Right cardiac atrium (tissue), 5 donors: Measurements from ENCODE around the gene FAR2. TPM values are rescaled to one million over a fixed set of nuclear protein-coding genes. Genes with fewer than 3 reads are reported as not detected.
"Not testable (repeated sequence)": the region's sequence is repeated elsewhere in the genome, so short reads cannot be mapped to it uniquely, and the experiment has no call there.

Experiments used
- ATAC-seq, 2 donors: fragments of 200-7000 bp; cut with Tn5 transposase; one replicate each; pipeline versions ENCODE4 v1.8.0 to v1.9.1; 2020; ENCODE audit warnings: moderate library complexity in 2 of 2, mild to moderate bottlenecking in 1 of 2
- DNase-seq, 3 donors: peaks; one replicate each; pipeline ENCODE4 v3.0.0-alpha.2; 2020
- H3K27ac ChIP-seq: one replicate; pipeline ENCODE4 v1.5.1; 2013; ENCODE audit warnings: mild to moderate bottlenecking, low read length, control low read depth, moderate library complexity
- H3K27me3 ChIP-seq: one replicate; pipeline ENCODE4 v1.6.1; 2013; ENCODE audit not compliant: control insufficient read depth, insufficient read depth
- H3K4me1 ChIP-seq: one replicate; pipeline ENCODE4 v1.6.1; 2013; ENCODE audit warnings: low read length; ENCODE audit not compliant: control insufficient read depth, insufficient read depth
- H3K4me3 ChIP-seq: one replicate; pipeline ENCODE4 v1.5.1; 2013; ENCODE audit warnings: low read length, control low read depth
- H3K9me3 ChIP-seq: one replicate; pipeline ENCODE4 v1.6.1; 2013; ENCODE audit warnings: low read length; ENCODE audit not compliant: control insufficient read depth
- WGBS: extraction: QIAGEN DNeasy Blood & Tissue Kit; methylation state at CpG from one replicate; pipeline ENCODE4 v1.1.7; 2013; 5-methylcytosine and 5-hydroxymethylcytosine counted together
- intact Hi-C, 4 donors: fragments of 100-400 bp; cut with DNase I; formaldehyde crosslinking; loops; one replicate each; pipeline versions ENCODE4 v1.11.0 to v1.14.0; 2022 to 2023
- polyA plus RNA-seq: library from polyadenylated mRNA; stranded (reverse); fragments of 200-250 nt; gene quantifications from one replicate; pipeline ENCODE4 v1.2.3, GENCODE V29; 2013
- total RNA-seq, 4 donors: library from RNA; stranded (reverse); fragmentation: NEBNext Ultra II Directional; extraction: Animal tissue kit (Norgen Biotek cat#: 25700); gene quantifications; one replicate each; pipeline ENCODE4 v1.2.1, GENCODE V29; 2021
- donor health status: healthy with polysubstance abuse.
- donor health status: DM: no; HTN: yes; CAD: no.
- donor health status: DM: no; HTN: no; CAD: no.
- donor health status: DM: no; HTN: yes; CAD: no; lungs with severe emphysema.
- donor health status: DM: yes; HTN: yes; CAD: no.

Gene FAR2
- total and polyA plus RNA-seq, 5 donors = 2.5 to 9.7 (median 4.1) TPM

DNA sequence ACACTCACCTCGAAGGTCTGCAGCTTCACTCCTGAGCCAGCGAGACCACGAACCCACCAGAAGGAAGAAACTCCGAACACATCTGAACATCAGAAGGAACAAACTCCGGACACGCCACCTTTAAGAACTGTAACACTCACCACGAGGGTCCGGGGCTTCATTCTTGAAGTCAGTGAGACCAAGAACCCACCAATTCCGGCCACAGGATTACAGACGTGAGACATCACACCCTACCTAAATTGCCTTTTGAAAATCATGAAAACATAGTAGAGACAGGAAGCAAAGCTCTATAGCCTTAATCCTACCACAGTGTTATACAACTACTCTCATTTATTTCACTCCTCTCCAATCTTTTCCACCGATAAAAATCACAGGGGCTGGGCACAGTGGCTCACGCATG is 108.6 kb downstream of the FAR2 start:
- H3K27ac ChIP-seq, H3K4me3 ChIP-seq, DNase-seq, ATAC-seq, H3K27me3 ChIP-seq, H3K9me3 ChIP-seq, intact Hi-C loops, H3K4me1 ChIP-seq: not testable (repeated sequence)
- WGBS = 93% methylated on average over 6 of the region's 12 CpGs

DNA sequence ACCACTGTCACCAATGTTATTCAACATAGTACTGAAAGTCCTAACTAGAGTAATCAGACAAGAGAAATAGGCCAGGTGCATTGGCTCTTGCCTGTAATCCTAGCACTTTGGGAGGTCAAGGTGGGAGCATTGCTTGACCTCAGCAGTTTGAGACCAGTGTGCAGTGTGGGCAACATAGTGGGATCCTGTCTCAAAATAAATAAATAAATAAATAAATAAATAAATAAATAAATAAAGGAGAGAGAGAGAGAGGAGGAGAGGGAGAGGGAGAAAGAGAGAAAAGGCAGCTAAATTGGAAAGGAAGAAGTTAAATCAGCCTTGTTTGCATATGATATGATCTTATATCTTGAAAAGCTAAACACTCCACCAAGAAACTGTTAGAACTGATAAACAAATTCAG is 115.3 kb downstream of the FAR2 start:
- DNase-seq (no peak), ATAC-seq (no peak)
- no peaks in the 10 kb centered on the region for H3K4me1 ChIP-seq
- intact Hi-C loops = no loop called here
- H3K9me3 ChIP-seq = no peaks in the 10 kb centered on the region
- no peaks in the 10 kb centered on the region for H3K27me3 ChIP-seq
- no peak overlapping the region for H3K27ac ChIP-seq
- H3K4me3 ChIP-seq = no peak overlapping the region

DNA sequence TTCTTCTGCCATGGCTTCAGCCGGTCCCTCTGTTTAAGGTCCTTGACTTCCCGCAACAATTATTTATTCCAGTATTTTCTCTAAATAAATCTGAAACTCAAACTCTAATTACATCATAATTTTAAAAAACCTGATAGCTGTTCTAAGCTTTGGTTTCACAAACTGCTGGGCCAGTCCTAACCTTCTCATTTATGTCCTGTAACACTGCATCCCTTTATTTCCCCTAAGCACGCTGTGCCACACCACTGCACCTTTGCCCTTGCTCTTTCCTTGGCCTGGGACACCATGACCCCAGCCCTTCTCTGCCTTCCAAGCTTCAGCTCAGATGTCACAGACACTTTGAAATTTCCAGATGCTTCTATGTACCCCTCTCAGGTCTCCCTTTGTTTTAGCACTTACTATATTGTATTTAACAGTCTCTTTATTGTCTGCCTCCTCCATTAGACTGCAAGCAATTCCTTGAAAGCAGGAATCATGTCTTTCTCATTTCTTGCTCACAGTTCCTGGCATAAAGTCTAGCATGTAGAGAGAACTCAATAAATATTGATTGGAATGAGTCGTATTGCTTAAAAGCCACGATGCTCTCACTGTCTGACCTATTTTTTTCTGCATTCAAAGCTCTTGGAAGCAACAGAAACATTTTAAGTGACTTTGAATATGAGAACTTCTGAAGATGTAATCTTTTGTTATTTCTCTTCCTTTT is 120.8 kb downstream of the FAR2 start:
- DNase-seq (no peak), ATAC-seq (no peak)
- Histone ChIP-seq H3K9me3 (no peaks in the 10 kb centered on the region), H3K27ac (no peak overlapping the region), H3K4me1 (no peaks in the 10 kb centered on the region), H3K27me3 (no peaks in the 10 kb centered on the region), H3K4me3 (no peak overlapping the region)
- WGBS = 95% methylated on average over 5 of the region's 5 CpGs
- intact Hi-C loops = no loop called here

DNA sequence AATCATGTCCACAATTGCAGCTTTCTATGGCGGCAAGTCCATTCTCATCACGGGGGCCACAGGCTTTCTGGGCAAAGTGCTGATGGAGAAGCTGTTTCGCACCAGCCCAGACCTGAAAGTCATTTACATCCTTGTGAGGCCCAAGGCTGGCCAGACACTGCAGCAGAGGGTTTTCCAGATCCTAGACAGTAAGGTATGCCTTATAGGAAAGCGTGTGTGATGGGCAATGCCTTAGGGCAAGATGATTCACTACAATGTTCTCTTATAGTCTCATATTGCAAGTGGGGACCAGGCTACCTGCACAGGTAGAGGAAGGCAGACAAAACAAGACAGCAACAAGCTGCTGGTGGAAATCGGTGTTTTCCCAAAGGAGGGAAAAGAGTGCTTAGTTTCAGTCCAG is 121.4 kb downstream of the FAR2 start:
- no peak for DNase-seq
- Histone ChIP-seq H3K4me1 (no peaks in the 10 kb centered on the region), H3K27me3 (no peaks in the 10 kb centered on the region), H3K27ac (no peak overlapping the region), H3K4me3 (no peak overlapping the region), H3K9me3 (no peaks in the 10 kb centered on the region)
- WGBS = 97% methylated on average over 5 of the region's 5 CpGs
- intact Hi-C loops = no loop called here
- ATAC-seq = no peak

DNA sequence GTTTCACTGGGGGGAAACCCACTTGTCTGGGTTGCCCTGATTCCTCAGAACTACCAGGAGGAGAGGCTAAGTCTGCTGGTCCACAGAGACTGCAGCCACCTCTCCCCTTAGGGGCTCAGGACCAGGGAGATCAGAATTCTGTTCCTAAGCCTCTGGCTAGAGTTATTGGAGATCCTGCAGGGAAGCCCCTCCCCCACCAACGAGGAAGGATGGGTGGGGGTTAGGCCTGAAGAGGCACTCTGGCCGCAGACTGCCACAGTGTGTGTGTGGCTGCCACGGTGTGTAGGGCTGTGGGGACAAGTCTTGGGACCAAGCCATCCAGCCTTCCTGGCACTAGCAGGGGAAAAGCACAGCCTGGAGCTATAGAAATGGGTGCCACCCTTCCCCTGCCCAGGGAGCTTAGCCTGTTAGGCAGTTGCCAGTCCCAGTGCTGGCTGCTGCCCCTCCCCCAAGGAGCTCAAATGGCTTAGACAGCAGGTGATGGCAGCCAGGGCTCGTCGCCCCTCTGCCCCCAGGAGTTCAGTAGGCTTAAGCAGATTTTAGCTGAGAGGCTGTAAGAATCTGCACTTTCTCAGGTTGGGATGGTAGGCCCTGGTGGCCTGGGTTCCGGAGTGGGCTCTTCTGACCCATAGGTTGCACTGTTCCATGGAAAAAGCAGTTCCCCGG is 124.2 kb downstream of the FAR2 start:
- no peak for DNase-seq
- no peak overlapping the region for H3K4me3 ChIP-seq
- no peaks in the 10 kb centered on the region for H3K9me3 ChIP-seq
- no peaks in the 10 kb centered on the region for H3K4me1 ChIP-seq
- 68% methylated on average over 7 of the region's 7 CpGs for WGBS
- peak in 1 of 2 donors; percentile 16 for ATAC-seq
- H3K27me3 ChIP-seq = no peaks in the 10 kb centered on the region
- intact Hi-C loops = no loop called here
- H3K27ac ChIP-seq = no peak overlapping the region

DNA sequence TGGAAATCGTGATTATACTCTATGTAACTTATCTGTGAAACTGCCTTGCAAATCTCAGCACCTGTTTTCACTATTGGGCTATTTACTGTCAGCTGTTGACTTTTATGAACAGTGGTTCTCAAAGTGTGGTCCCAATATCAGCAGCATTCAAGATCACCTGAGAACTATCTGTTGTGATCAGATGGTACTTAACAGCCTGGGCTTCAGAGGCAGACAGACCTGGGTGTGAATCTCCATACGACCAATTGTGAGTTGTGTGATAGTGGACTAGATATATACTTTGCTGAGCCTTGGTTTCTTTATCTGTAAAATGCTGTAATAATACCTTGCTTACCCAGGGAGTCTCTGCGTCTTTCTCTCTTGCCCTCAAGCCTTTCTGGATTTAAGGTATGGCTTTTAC is 126.8 kb downstream of the FAR2 start:
- H3K9me3 ChIP-seq = no peaks in the 10 kb centered on the region
- no peak overlapping the region for H3K4me3 ChIP-seq
- no peak overlapping the region for H3K27ac ChIP-seq
- no peaks in the 10 kb centered on the region for H3K4me1 ChIP-seq
- H3K27me3 ChIP-seq = no peaks in the 10 kb centered on the region
- intact Hi-C loops = no loop called here
- DNase-seq = no peak
- WGBS = 94% methylated on average over 3 of the region's 3 CpGs
- ATAC-seq = no peak

DNA sequence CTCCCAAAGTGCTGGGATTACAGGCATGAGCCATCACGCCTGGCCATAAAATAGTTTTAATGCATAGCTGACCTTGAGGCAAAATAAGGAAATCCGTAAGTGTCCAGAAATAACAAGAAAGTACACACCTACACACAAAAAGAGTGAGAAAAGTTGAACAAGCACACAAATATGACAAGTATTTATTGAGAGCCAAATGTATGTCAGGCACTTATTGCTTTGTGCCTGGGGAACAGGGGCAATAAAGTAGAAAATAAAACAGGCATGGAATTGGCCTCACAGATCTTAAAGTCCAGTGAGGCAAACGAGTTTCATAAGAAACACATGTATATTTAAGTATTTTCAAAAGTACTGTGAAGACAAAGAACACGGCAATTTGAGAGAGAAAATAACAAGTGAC is 128.2 kb downstream of the FAR2 start:
- 91% methylated on average over 4 of the region's 4 CpGs for WGBS
- DNase-seq (no peak), ATAC-seq (no peak)
- Histone ChIP-seq H3K4me1 (no peaks in the 10 kb centered on the region), H3K27me3 (no peaks in the 10 kb centered on the region), H3K27ac (no peak overlapping the region), H3K9me3 (no peaks in the 10 kb centered on the region), H3K4me3 (no peak overlapping the region)
- intact Hi-C loops = no loop called here

DNA sequence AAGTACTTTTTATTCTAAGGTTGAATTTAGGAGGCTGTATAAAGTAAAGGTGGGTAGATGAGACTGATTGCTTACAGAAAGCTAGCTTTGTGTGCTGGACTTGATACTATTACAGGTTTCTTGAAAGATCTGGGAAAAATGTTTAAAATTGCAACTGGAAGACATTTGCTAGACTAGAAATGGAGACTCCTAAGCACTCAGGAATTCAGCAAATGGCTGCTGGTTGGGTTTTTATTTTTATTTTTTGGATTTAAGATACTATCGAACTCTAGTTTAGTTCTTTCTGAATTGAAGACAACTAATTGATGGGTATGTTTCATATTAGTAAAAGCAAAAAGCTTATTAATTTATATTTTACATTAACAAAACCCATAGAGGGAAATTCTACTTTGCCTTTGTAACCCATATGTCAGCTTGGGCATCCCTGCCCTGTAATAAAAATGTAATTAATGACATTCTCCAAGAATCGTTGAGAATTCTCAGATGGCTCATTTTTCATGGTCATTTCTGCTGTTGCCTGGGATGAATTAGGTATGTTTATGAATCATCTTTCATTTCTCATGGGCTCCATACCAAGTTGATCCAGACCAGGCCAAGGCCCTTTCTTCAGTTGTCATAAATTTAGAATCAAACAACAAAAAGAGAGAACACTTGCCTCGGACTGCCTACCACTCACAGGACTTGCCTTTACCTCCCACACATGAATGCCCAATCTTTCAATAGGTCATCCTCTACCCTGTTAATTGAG is 129.8 kb downstream of the FAR2 start:
- Histone ChIP-seq H3K4me3 (no peak overlapping the region), H3K9me3 (no peaks in the 10 kb centered on the region), H3K27ac (no peak overlapping the region), H3K4me1 (no peaks in the 10 kb centered on the region), H3K27me3 (no peaks in the 10 kb centered on the region)
- 69% methylated on average over 3 of the region's 3 CpGs for WGBS
- ATAC-seq = no peak
- intact Hi-C loops = no loop called here
- DNase-seq = no peak

DNA sequence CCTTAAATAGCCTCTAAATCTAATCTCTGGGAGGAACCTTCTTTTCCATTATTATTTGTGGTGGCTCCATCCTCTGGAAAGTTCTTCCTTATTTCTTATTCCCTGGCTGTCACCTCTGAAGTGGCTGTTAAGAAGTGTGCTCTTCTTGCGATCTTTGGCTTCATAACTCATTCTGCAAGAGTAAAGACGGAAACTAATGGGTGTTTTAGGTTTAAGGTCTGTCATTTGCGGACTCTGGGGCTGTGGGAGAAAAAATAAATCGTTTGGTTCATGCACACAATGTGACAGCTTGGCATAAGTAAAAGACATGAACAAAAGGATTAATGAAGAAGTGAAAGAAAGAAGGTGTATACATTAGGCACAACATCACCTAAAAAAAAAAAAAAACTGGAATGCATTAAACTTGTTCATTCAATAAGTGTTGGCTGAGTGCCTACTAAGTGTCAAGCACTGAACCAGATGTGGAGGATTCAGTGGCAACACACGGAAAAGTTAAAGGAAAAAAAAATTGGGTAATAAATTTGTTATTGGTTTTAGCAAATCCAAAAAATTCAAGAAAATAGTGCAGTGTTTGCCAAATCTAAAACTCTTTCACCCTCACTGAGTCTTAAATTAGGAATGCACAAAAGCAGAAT is 132.4 kb downstream of the FAR2 start:
- intact Hi-C loops = no loop called here
- ATAC-seq = no peak
- Histone ChIP-seq H3K27me3 (no peaks in the 10 kb centered on the region), H3K9me3 (no peaks in the 10 kb centered on the region), H3K4me3 (no peak overlapping the region), H3K4me1 (no peaks in the 10 kb centered on the region), H3K27ac (no peak overlapping the region)
- no peak for DNase-seq
- WGBS = 58% methylated on average over 5 of the region's 5 CpGs

DNA sequence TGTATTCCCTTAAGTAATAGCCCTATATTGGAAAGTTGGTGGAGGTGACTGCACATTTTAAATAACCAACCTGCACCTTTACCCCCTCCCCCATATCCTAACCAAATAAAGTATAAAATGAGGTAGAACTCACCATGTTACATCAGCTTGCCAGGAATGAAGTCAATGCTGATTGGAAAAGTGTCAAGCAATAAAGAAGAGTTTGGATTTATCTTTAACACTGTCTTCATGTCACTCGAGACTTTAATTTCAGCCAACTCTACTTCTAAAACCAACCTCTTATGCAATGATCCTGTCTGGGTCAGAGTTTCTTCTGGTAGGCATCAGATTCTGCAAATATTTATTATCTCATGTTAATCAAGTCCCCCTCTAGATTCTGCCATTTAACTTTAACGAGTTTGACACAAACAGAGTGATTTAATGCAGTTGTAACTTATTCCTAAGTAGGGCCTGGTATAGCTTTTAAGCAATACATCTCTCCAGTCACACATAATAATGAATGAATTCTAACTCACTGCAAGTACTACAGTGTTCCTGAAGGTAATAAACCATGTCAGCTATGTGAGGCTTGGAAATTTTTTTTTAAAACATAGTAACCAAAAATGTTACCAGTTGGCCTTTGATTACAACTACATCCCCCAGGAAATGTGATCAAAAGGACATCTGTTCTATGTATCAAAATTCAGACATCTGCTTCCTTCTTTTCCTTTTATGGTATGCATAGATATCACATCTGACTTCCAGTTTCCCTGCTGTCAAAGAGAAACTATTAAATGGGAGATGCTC is 133.1 kb downstream of the FAR2 start:
- Histone ChIP-seq H3K27ac (no peak overlapping the region), H3K9me3 (no peaks in the 10 kb centered on the region), H3K4me3 (no peak overlapping the region), H3K27me3 (no peaks in the 10 kb centered on the region), H3K4me1 (no peaks in the 10 kb centered on the region)
- WGBS = 52% methylated on average over 2 of the region's 2 CpGs
- intact Hi-C loops = no loop called here
- ATAC-seq (no peak), DNase-seq (no peak)
